Left hindlimb (tissue), 1 donor: ENCODE data around the gene INPP5F.

ENCODE experiments used
- DNase-seq: peaks from one replicate; pipeline ENCODE4 v3.0.0-alpha.2; 2018

INPP5F gene, protein sequence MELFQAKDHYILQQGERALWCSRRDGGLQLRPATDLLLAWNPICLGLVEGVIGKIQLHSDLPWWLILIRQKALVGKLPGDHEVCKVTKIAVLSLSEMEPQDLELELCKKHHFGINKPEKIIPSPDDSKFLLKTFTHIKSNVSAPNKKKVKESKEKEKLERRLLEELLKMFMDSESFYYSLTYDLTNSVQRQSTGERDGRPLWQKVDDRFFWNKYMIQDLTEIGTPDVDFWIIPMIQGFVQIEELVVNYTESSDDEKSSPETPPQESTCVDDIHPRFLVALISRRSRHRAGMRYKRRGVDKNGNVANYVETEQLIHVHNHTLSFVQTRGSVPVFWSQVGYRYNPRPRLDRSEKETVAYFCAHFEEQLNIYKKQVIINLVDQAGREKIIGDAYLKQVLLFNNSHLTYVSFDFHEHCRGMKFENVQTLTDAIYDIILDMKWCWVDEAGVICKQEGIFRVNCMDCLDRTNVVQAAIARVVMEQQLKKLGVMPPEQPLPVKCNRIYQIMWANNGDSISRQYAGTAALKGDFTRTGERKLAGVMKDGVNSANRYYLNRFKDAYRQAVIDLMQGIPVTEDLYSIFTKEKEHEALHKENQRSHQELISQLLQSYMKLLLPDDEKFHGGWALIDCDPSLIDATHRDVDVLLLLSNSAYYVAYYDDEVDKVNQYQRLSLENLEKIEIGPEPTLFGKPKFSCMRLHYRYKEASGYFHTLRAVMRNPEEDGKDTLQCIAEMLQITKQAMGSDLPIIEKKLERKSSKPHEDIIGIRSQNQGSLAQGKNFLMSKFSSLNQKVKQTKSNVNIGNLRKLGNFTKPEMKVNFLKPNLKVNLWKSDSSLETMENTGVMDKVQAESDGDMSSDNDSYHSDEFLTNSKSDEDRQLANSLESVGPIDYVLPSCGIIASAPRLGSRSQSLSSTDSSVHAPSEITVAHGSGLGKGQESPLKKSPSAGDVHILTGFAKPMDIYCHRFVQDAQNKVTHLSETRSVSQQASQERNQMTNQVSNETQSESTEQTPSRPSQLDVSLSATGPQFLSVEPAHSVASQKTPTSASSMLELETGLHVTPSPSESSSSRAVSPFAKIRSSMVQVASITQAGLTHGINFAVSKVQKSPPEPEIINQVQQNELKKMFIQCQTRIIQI

DNA sequence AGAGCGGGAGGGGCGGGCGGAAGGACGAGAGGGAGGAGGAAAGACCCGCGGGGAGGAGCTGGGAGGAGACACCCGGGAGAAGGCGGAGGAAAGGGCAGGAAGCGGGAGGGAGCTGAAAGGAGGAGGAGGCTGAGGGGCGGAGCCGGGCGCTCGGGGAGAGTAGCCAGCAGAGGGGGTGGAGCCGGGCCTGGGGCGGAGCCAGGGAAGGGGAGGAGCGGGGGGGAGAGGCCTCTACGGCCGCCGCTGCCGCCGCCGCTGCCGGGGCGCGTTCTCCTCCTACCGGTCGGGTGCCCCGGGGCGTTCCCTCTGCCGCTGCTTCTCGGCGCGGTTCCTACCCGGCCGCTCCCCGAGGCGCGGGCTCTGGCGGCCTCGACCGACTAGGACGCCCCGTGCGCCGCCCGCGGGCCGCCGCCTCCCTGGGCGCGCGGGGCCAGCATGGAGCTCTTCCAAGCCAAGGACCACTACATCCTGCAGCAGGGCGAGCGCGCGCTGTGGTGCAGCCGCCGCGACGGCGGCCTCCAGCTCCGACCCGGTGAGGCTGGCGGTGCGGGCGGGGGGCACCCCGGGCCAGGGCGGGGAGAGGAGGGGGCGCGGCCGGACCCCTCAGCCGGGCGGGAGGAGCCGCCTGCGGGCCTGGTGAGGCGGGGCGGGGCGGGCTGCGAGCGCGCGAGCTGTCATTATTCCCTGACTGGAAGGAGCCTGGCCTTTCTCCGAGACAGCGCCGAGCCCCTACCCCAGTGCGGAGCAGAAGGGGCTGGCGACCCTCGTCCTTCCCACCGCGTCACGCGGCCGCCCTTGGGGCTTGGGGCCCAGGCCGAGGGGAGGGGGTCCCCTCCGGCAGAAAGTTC lies at the start of gene INPP5F:
Gene INPP5F, plus strand, starts transcription at position 223 of the 848 bp plus-strand sequence. Its CDS starts 213 bp downstream, at position 436.
- peak; percentile 100 for DNase-seq

DNA sequence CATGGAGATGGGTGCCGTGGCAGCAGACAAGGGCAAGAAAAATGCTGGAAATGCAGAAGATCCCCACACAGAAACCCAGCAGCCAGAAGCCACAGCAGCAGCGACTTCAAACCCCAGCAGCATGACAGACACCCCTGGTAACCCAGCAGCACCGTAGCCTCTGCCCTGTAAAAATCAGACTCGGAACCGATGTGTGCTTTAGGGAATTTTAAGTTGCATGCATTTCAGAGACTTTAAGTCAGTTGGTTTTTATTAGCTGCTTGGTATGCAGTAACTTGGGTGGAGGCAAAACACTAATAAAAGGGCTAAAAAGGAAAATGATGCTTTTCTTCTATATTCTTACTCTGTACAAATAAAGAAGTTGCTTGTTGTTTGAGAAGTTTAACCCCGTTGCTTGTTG lies 48.7 kb upstream of the INPP5F start:
- no peak for DNase-seq

DNA sequence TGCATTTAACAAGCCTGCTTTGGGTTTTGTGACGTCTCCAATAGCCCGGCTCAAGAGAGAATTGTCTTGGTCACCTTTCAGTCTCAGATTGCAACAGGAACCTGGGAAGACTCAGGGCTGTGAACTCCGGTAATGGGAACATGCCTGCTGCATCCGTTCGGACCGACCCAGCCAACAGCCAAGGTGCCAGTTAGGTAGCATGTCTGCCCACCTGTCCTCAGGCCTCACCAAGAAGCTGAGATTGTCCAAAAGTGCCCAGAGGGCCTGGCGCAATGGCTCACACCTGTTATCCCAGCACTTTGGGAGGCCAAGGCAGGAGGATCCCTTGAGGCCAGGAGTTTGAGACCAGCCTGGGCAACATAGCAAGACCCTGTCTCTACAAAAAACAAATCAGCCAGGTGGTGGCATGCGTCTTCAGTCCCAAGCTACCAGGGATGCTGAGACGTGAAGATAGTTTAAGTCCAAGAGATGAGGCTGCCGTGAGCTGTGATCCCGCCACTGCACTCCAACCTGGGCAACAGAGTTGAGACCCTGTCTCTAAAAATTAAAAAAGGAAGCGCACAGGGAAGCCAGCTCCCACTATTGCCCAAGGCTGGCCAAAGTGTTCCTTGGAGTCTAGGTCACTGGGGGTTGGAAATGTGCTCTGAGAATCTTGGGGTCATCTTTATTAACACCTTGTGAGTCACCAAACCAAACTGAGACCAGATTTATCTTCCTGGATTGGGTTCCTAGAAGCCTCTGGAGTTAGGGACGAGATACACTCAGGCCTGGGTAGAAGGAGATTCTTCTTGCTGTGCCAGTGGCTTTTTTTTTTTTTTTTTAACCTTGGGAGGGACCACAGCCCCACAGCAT lies 47.7 kb upstream of the INPP5F start:
- no peak for DNase-seq

DNA sequence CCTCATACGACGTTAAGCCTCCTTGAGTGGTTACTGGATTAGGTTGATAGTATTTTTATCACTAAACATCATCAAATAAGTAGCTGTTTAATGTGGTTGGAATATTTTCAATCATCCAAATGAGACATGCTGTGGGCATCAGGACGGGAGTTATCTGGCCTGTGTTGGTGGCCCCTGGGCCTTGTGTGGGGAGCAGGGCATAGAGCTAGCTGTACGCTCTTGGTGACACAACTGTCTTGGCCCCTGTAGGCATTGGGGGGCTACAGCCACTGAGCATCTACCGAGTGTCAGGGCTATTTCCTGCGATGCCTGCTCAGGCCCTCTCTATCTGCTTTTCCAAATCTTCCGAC lies 46.4 kb upstream of the INPP5F start:
- DNase-seq: no peak

DNA sequence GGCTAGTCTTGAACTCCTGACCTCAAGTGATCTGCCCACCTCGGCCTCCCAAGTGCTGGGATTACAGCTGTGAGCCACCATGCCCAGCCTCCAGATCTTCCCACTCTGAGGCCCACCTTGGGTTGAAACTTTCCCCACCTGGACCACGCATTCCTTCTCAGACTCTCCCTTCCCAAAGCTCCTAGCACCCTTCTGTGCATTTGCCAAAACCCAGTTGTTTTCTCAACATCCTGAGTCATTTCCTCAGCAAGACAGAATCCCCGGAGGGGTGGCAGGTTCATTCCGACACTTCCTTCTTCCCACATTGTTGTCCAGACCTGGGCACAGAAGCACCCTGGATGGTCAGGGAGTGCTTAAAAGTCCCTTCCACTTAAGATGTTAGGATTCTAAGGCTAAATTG lies 45.8 kb upstream of the INPP5F start:
- no peak for DNase-seq

DNA sequence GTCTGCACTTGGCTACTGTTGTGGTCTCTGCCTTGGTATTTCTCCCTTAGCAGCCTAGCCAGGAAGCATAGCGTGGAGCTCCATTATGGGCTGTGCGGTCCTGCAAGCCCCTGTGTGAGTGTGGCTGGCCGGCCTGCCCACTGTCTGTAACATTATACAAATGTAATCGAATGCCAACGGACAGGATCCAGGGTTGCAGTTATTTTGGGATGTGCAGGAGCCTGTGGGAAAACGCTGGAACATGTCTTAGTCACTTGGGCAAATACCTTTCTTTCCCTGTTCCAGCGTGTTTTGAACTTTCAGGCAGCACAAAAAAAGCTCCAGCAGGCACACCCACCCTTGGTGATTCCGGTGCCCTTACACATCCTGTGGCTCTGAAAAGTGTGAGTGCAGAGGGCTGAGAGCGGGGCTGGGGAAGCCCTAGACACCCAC lies 45.2 kb upstream of the INPP5F start:
- peak; percentile 69 for DNase-seq

DNA sequence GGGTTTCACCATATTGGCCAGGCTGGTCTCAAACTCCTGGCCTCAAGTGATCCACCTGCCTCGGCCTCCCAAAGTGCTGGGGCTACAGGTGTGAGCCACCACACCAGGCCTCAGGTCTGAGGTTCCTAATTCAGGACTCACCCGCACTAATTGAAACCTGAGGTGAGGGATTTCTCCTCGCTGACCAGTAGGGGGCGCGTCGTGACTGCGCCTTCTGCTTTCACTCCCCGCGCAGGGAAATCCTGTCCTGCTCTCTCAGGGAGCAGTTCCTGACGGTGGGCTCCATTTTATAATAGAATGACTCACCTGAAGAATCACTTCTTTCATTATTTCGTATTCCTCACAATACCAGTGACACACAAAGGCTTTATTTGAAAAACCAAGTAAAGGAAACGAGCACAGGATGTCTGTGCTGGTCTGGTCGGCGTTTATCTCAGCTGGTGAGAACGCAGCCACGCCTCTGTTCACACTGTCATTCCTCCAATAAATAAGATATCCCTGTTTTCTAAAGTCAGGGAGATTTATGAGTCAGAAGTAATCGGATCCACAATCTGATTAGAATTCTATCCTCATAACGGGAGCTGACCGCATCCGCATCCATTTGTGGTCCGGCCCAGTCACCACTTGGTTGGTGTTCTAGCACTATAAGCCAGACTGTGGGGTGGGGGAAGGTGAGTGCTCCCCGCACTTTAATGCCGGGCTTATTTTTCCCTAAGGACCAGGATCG lies 39.2 kb upstream of the INPP5F start:
- peak; percentile 76 for DNase-seq

DNA sequence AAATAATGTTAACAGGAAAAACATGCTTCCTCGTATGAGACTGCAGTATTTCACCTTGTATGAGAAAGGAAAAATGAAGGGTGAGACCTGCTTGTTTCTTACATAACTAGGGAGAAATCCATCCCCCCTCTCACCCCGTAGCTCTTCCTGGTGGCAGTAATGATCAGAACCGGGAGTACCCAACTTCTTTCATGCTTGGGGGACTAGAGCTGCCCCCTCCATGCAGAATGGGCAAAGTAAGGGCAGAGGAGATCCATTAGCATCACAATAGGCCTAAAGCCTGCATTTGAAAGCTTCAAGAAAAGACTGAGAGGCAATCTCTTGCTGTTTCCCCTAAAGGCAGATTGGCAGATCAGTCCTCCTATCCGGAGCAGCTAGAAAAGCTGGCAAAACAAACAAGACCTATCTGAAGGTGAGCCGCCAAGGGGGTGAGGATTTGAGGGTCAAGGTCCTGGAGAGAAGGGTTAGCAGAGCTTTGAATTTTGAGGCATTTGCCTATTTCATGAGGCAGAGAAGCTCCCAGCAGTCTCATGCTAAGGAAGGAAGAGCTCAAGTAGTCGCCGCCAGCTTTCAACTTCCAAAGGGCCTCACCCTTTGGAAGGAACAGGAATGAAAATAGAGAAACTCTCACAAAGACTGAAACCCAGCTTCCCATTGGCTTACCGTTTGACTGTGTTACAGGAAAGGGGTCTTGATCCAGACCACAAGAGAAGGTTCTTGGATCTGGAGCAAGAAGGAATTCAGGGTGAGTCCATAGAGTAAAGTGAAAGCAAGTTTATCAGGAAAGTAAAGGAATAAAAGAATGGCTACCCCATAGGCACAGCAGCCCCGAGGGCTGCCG lies 38.4 kb upstream of the INPP5F start:
- no peak for DNase-seq

DNA sequence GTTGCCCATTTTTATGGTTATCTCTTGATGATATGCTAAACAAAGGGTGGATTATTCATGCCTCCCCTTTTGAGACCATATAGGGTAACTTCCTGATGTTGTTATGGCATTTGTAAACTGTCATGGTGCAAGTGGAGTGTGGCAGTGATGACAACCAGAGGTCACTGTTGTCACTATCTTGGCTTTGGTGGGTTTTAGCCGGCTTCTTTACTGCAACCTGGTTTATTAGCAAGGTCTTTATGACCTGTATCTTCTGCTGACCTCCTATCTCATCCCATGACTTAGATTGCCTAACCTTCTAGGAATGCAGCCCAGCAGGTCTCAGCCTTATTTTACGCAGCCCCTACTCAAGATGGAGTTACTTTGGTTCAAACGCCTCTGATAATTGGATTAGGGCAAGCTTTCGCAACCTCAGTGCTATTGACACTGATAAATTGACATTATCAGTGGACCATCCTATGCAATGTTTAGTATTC lies 37.8 kb upstream of the INPP5F start:
- DNase-seq: no peak

DNA sequence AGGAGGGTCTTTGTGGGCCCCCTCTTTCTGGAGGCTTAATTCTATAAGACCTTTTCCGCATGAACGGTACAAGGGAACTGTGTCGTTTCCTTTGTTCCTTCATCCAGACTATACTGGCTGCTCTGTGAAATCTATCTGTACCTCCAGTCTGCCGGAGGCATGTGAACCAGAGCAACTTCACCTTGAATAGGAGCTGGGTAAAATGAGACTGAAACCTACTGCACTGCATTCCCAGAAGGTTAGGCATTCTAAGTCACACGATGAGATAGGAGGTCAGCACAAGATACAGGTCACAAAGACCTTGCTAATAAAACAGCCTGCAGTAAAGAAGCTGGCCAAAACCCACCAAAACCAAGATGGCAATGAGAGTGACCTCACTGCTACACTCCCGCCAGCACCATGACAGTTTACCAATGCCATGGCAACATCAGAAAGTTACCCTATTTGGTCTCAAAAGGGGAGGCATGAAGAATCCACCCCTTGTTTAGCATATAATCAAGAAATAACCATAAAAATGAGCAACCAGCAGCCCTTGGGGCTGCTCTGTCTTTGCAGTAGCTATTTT lies 36.8 kb upstream of the INPP5F start:
- no peak for DNase-seq

DNA sequence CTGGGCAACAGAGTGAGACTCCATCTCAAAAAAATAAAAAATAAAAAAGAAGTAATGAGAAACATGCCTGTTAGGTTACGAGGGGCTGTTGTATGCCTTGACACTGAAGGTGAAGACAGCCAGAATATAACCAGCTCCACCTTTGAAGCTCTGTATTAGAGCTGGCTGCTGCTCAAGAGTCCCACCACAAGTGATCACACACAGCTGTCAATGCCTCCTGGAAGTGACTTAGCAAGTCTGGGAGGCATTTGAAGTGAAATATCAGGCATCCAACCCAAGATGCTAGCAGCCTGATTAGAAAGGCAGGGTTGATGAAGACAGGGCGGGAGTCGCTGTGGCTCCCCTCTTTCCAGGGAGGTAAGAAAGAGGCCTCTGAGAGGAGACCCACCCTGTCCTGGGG lies 34.1 kb upstream of the INPP5F start:
- DNase-seq: no peak

DNA sequence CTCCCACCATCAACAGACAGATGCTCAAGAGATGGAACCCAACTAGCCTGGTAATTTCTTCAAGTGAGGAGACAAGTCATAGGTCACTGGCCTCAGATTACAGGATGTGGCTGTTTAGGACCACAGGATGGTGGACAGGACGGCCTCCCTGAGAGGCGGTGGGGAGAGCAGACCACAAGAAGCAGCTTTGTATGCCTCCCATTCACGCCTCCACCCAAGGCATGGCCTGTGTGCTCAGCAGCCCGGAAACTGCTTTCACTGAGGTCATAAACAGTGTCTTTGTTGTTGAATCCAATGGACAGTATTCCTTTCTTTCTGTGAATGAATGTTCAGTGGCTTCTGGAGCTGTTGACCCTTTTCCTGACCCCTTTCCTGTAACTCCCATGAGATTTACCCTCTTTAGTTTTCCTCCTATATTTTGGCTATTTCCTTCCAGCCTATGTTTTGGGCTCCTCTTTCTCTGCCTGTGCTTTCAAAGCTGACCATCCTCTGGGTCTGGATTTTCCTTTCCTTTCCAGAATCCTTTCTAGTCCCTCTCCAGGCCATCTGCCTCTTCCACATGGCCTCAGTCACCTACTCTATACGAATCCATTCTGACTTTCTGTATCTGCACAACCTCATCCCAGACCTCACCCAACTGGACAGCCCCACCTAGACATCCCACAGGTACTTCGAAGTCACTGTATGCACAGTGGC lies 32.4 kb upstream of the INPP5F start:
- no peak for DNase-seq

DNA sequence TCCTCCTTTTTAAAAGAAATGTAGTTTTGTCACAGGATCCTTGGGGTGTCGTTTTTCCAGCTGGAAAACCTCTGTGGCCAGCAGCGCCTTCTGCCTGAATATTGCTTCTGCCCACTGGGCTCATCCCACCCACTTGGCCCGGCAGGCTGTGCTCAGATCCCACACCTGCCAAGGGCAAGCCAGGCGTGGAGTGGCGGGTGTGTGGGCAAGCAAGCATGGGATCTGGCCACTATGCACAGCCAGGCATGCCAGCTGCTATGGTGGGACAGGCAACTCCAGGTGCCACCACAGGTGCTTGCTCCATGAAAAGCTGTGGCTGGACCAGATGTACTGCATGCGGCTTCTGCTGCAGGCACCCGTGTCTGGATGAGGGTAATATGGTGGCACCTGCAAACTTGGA lies 31.2 kb upstream of the INPP5F start:
- DNase-seq: no peak

DNA sequence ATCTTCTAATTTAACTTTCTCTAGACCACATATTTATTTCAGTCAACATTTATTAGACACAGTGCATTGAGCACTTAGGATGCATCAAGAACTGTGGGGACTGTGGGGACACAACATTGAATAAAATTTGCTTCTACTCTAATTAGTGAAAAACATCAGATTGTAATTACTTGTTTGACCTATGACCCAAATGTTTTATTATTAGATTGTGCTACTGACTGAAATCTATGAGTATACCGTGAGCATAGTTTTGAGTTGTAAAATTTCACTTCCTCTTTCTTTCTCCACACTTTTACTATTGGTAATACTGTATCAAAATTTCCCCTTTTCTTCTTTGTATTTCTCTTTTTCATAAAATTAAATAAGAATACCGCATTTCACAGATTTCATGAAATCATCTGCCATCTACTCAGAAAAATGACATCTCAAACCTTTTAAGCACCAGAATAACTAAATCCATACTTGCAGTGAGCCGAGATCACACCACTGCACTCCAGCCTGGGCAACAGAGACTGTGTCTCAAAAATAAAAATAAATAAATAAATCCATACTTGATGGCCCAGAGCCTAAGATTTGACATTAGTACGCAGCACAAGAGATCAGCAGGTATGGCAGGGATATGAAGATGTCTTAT lies 25.4 kb upstream of the INPP5F start:
- DNase-seq: no peak

DNA sequence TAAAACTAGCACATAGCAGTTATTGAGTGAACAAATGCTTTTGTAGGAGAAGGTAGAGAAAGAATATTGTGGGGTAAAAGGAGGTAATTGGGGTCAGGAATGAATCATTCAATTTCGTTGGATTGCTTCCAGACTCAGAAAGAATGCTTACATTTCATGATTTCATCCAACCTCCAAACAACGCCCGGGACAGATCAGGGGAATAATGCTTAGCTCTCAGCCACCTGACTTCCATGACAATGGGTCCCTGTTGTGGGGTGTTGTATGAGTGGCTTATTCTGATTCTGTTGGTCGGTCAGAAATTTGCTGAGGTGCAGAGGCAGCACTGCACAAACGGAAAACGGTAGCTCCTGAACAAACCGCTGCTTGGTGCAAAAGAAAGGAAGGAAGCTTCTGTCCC lies 24.0 kb upstream of the INPP5F start:
- no peak for DNase-seq

DNA sequence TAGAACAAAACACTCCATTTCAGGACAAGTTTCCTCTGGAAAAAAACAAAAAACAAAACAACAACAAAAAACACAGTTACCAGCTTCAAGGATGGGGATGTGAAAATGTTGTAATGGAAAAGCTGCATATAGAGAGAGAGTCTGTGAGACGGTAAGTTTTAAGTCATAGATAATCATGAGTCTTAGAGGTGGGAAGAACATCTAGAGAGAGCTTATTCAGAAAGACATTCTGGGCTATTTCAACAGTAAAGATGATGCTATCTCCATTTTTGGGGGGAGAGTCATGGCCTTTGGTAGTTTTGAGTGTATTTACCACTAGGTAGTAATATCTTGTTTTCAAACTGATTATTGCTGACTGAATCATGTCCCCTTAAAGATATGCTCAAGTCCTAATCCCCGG lies 23.3 kb upstream of the INPP5F start:
- no peak for DNase-seq

DNA sequence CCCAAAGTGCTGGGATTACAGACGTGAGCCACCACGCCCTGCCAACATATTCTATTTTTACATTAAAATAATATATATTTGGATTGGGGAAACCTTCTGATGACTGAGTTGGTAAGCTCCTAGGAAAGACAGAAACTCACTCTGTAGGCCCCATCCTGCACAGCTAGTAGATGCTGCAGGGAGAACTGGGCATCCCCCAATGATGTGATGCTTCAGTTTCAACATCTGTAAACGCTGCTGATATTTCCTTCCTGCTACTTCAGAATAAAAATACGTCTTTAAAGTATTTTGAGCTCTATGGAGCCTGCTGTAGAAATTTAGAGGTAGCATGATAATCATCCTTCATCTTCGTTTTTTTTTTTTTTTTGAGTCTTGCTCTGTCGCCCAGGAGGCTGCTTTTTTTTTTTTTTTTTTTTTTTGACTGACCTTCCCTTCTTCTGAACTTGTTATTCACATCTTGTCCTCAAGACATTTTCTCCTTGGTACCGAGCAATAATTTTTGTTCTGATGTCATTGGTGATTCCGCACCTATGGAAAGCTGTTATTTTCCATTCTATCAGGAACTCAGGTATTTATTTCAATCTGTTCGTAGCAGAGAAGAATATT lies 21.8 kb upstream of the INPP5F start:
- no peak for DNase-seq

DNA sequence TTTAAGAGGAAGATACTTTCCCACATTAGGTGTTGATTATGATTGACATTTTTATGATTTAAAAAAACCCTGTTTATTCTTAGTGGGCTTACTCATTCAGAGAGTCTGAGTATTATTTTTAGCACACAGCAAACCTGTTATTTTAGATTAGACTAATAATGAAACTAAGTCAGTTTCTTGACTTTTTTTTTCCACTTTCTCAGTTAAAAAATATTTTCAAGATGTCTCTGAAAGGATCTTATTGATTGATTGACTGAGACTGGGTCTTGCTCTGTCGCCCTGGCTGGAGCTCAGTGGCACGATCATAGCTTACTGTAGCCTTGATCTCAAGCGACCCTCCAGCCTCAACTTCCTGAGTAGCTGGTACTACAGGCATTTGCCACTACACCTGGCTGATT lies 20.4 kb upstream of the INPP5F start:
- DNase-seq: no peak
